Peyer's patch (tissue), 4 donors: ENCODE measurements around the gene DOCK10.

Experiments used
- CTCF ChIP-seq, 6 experiments: fragments of 450-650 bp in 4 of 6; fragments of 200-600 bp in 2 of 6; sonication (generic) in 1 of 6; IDR thresholded peaks; one replicate each; pipeline ENCODE4 v1.5.1; 2017 to 2019; ENCODE audit warnings: antibody characterized with exemption in 6 of 6, mild to moderate bottlenecking in 3 of 6, moderate library complexity in 1 of 6
- POLR2A ChIP-seq, 2 donors: fragments of 450-650 bp; IDR thresholded peaks; one replicate each; pipeline ENCODE4 v1.5.1; 2017; ENCODE audit warnings: antibody characterized with exemption in 2 of 2, mild to moderate bottlenecking in 2 of 2, moderate library complexity in 2 of 2

- TF ChIP-seq CTCF (IDR thresholded peaks at IDR 0.05) (no peak), POLR2A (IDR thresholded peaks at IDR 0.05) (no peak)
Measured at GRCh38 chr2:224793946-224794345, 248.3 kb downstream of the DOCK10 start.
